Activated CD4-positive, alpha-beta T cell treated with anti-CD3 and anti-CD28 coated beads, Interleukin-2, amount 10 ng/mL, durations not matched to agents 7 days and 5 days (primary cell): ENCODE data around the gene ZDHHC1. TPM values are rescaled to one million over a fixed set of nuclear protein-coding genes. Genes with fewer than 3 reads are reported as not detected.

Source experiments
- CTCF ChIA-PET: fragments of 350-600 bp; sonication (Branson Sonifier 250); formaldehyde crosslinking; loops from one replicate; lab custom pipeline; 2021; ENCODE audit warnings: antibody characterized with exemption; lab: Charles Lee
- POLR2A ChIA-PET: fragments of 350-600 bp; sonication (Branson Sonifier 250); formaldehyde crosslinking; loops from one replicate; lab custom pipeline; 2021; ENCODE audit warnings: antibody characterized with exemption; lab: Charles Lee
- DNase-seq: peaks from one replicate; pipeline ENCODE4 v3.0.0-alpha.2; 2020
- H3K27ac Mint-ChIP-seq: one replicate; pipeline ENCODE4 v1.8.0; 2021; ENCODE audit warnings: mild to moderate bottlenecking, moderate library complexity, mixed read lengths
- H3K27me3 Mint-ChIP-seq: one replicate; pipeline ENCODE4 v1.8.0; 2021; ENCODE audit warnings: mixed read lengths
- H3K36me3 Mint-ChIP-seq: one replicate; pipeline ENCODE4 v1.8.0; 2021; ENCODE audit warnings: low read depth, mixed read lengths
- H3K4me1 Mint-ChIP-seq: one replicate; pipeline ENCODE4 v1.8.0; 2021; ENCODE audit warnings: mixed read lengths
- H3K4me3 Mint-ChIP-seq: one replicate; pipeline ENCODE4 v1.8.0; 2021; ENCODE audit warnings: mild to moderate bottlenecking, moderate library complexity, mixed read lengths
- H3K9me3 Mint-ChIP-seq: one replicate; pipeline ENCODE4 v1.8.0; 2021; ENCODE audit warnings: mixed read lengths
- total RNA-seq, 2 experiments: library from RNA; stranded (reverse); gene quantifications; one replicate each; pipeline ENCODE4 v1.2.3, GENCODE V29; 2021

Gene ZDHHC1
- total RNA-seq, 2 experiments from 2014 or later = 0.22 to 0.29 TPM

DNA sequence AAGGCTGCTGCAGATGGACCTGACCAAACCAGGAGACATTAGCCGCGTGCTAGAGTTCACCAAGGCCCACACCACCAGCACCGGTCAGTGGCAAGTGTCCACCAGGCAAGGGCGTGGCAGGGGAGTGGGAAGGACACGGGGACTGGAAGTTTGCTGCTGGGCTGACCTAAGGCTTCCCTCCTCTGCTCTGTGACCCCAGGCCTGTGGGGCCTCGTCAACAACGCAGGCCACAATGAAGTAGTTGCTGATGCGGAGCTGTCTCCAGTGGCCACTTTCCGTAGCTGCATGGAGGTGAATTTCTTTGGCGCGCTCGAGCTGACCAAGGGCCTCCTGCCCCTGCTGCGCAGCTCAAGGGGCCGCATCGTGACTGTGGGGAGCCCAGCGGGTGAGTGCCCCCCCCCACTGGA, 19.5 kb upstream of the ZDHHC1 start:
- no peak overlapping the region for H3K4me3 Mint-ChIP-seq
- H3K36me3 Mint-ChIP-seq = no peaks in the 10 kb centered on the region
- no peak overlapping the region for H3K27ac Mint-ChIP-seq
- CTCF ChIA-PET = interaction anchor here (0.8 to 3.6 kb wide), 3 partner anchors 8 to 85 kb away, joined by 3 to 19 read pairs (median 5); no protein-coding TSS in a partner anchor
- POLR2A ChIA-PET = no interaction called here
- peaks cover 11% of the 10 kb centered on the region for H3K27me3 Mint-ChIP-seq
- H3K9me3 Mint-ChIP-seq = no peaks in the 10 kb centered on the region
- peaks cover 3% of the 10 kb centered on the region for H3K4me1 Mint-ChIP-seq
- no peak for DNase-seq

- POLR2A ChIA-PET = no interaction called here
- no peak overlapping the region for H3K4me3 Mint-ChIP-seq
Measured at GRCh38 chr16:67433131-67433719, 16.9 kb upstream of the ZDHHC1 start.

GRCh38 chr16:67432506-67432890, 16.2 kb upstream of the ZDHHC1 start:
- DNase-seq = no peak
- Mint-ChIP-seq H3K27ac (no peak overlapping the region), H3K4me3 (no peak overlapping the region), H3K36me3 (no peaks in the 10 kb centered on the region), H3K4me1 (peaks cover 8% of the 10 kb centered on the region), H3K9me3 (no peaks in the 10 kb centered on the region), H3K27me3 (peaks cover 35% of the 10 kb centered on the region)
- CTCF ChIA-PET = interaction anchor here (1.0 to 1.1 kb wide), 2 partner anchors 9 to 149 kb away, joined by 3 read pairs; no protein-coding TSS in a partner anchor
- POLR2A ChIA-PET = no interaction called here

More at GRCh38 chr16:67433131-67433719, 16.9 kb upstream of the ZDHHC1 start:
- Mint-ChIP-seq H3K36me3 (no peaks in the 10 kb centered on the region), H3K4me1 (peaks cover 8% of the 10 kb centered on the region), H3K27me3 (peaks cover 31% of the 10 kb centered on the region), H3K27ac (no peak overlapping the region), H3K9me3 (no peaks in the 10 kb centered on the region)
- CTCF ChIA-PET = interaction anchor here (0.6 to 3.6 kb wide), 6 partner anchors 13 to 150 kb away, joined by 3 to 19 read pairs (median 4); no protein-coding TSS in a partner anchor
- DNase-seq = no peak

GRCh38 chr16:67431775-67432505, 15.7 kb upstream of the ZDHHC1 start:
- no peaks in the 10 kb centered on the region for H3K9me3 Mint-ChIP-seq
- peaks cover 8% of the 10 kb centered on the region for H3K4me1 Mint-ChIP-seq
- DNase-seq = no peak
- H3K36me3 Mint-ChIP-seq = no peaks in the 10 kb centered on the region
- H3K27me3 Mint-ChIP-seq = peaks cover 35% of the 10 kb centered on the region
- POLR2A ChIA-PET = no interaction called here
- CTCF ChIA-PET = interaction anchor here (1.0 kb wide), 1 partner anchor 9 kb away, joined by 3 read pairs; no protein-coding TSS in a partner anchor
- peak overlapping the region; percentile 40 for H3K4me3 Mint-ChIP-seq
- H3K27ac Mint-ChIP-seq = no peak overlapping the region

DNA sequence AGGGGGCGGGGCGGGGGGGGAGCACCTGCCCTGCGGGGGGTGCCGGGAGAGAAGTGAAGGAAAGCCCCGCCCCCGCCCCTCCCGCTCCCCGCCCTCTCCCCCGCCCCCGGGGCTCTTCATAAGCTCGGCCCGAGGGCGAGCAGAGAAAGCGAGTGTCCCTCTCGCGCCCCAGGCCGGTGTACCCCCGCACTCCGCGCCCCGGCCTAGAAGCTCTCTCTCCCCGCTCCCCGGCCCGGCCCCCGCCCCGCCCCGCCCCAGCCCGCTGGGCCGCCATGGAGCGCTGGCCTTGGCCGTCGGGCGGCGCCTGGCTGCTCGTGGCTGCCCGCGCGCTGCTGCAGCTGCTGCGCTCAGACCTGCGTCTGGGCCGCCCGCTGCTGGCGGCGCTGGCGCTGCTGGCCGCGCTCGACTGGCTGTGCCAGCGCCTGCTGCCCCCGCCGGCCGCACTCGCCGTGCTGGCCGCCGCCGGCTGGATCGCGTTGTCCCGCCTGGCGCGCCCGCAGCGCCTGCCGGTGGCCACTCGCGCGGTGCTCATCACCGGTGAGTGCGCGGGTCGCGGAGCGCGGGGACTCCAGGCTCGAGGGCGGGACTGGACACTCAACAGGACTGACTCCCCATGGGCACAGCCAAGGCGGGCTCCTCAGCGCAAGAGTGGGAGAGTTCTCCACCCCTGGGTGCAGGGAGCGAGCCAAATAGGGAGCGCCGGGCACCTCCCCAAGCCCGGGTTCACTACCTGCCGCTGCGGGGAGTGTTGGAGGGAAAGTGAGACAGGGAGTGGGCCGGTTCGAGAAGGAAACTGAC, 14.9 kb upstream of the ZDHHC1 start, which contains the start of gene HSD11B2:
Gene HSD11B2, plus strand, starts transcription at position 145 of the 798 bp plus-strand sequence. Its CDS starts 128 bp downstream, at position 273.
- peak within 1 kb of the TSS; percentile 69 for H3K4me3 Mint-ChIP-seq
- peaks cover 8% of the 10 kb centered on the region for H3K4me1 Mint-ChIP-seq
- POLR2A ChIA-PET = no interaction called here
- peak; percentile 16 for DNase-seq
- no peak within 1 kb of the TSS for H3K27ac Mint-ChIP-seq
- CTCF ChIA-PET = interaction anchor here (0.6 to 1.0 kb wide), 3 partner anchors 10 to 186 kb away, joined by 3 to 4 read pairs (median 3); no protein-coding TSS in a partner anchor
- no peaks in the 10 kb centered on the region for H3K36me3 Mint-ChIP-seq
- H3K27me3 Mint-ChIP-seq = peaks cover 40% of the 10 kb centered on the region
- no peaks in the 10 kb centered on the region for H3K9me3 Mint-ChIP-seq

GRCh38 chr16:67430504-67430976, 14.3 kb upstream of the ZDHHC1 start:
- no peaks in the 10 kb centered on the region for H3K9me3 Mint-ChIP-seq
- peaks cover 40% of the 10 kb centered on the region for H3K27me3 Mint-ChIP-seq
- peaks cover 8% of the 10 kb centered on the region for H3K4me1 Mint-ChIP-seq
- peak; percentile 22 for DNase-seq
- ChIA-PET POLR2A (no interaction called here), CTCF (interaction anchor here (0.5 to 0.6 kb wide), 3 partner anchors 82 to 294 kb away, joined by 3 to 4 read pairs (median 4); no protein-coding TSS in a partner anchor)
- H3K36me3 Mint-ChIP-seq = no peaks in the 10 kb centered on the region
- peak overlapping the region; percentile 69 for H3K4me3 Mint-ChIP-seq
- H3K27ac Mint-ChIP-seq = no peak overlapping the region

DNA sequence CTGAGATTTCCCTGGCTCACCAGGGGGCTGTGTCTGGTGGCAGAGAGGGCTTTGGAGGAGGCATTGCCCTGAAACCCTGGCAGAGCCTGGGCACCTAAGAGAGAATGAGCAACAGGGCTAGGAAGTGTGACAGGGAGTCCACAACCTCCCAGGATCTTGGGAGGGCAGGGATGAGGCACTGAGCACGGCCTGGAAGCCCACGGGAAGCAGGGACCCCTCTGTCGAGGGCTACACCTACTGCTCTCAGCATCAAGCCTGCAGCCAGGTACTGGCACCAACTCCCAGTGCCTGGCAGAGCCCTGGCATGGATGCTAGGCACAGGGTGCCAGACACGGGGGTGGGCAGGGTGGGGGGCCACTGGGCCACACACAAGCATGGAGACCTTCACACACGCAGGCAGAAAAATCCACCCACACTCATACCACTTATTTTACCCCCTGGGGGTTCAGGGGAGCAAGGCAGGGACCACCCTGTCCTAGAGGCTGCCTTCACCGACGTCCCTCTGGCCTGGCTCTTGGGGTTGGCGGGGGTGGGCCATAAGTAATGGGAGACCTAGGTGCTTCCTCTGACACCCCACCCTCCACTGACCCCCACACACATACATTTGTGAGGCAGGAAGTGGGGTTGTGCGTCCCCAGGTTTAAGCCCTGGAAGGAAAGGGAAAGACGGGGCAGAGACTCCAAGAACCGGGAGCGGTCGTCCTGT, 13.7 kb upstream of the ZDHHC1 start:
- ChIA-PET CTCF (interaction anchor here (0.5 to 1.1 kb wide), 2 partner anchors 21 to 294 kb away, joined by 4 read pairs; no protein-coding TSS in a partner anchor), POLR2A (no interaction called here)
- peaks cover 45% of the 10 kb centered on the region for H3K27me3 Mint-ChIP-seq
- no peaks in the 10 kb centered on the region for H3K36me3 Mint-ChIP-seq
- H3K4me3 Mint-ChIP-seq = peak overlapping the region; percentile 69
- H3K4me1 Mint-ChIP-seq = peaks cover 8% of the 10 kb centered on the region
- no peaks in the 10 kb centered on the region for H3K9me3 Mint-ChIP-seq
- no peak for DNase-seq
- no peak overlapping the region for H3K27ac Mint-ChIP-seq

DNA sequence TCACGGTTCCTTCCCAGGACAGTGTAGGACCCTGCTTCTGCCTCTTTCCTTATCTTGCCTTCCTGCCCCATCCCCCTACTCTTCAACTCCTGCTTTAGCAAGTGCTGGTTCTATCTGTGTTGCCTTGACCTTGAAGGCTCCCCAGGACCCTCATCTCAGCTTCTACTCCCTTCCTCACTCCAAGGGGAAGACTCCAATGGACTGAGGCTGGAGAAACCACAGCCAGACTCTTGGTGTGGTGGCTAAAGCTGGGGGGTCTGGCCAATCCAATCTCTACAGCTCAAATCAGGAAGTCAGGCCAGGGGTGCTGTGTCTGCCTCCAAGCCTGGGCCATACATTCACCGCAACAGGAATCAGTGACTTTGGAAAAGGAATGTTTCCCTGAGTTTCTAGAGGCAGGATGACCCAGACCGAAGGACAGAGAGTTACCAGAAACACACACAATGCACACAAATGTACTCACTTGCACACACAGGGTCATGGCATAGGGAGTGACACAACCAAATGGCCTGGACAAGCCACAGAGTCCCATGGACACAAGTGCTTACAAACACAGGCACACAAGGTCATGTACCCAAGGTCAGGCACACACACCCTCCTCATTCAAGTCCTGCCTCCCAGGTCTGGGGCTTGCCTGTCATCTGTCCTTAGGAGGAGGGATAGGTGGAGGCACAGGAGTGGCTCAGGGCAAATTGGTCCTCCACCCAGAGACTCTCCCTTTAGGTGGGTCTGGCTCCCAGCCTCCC, 12.9 kb upstream of the ZDHHC1 start:
- peaks cover 48% of the 10 kb centered on the region for H3K27me3 Mint-ChIP-seq
- peak overlapping the region; percentile 26 for H3K4me3 Mint-ChIP-seq
- ChIA-PET CTCF (interaction anchor here (0.5 to 4.2 kb wide), 14 partner anchors 9 to 296 kb away, joined by 3 to 29 read pairs (median 7); partner anchors contain the start of gene ZDHHC1), POLR2A (no interaction called here)
- no peaks in the 10 kb centered on the region for H3K36me3 Mint-ChIP-seq
- no peak for DNase-seq
- H3K4me1 Mint-ChIP-seq = peaks cover 8% of the 10 kb centered on the region
- H3K9me3 Mint-ChIP-seq = no peaks in the 10 kb centered on the region
- no peak overlapping the region for H3K27ac Mint-ChIP-seq

DNA sequence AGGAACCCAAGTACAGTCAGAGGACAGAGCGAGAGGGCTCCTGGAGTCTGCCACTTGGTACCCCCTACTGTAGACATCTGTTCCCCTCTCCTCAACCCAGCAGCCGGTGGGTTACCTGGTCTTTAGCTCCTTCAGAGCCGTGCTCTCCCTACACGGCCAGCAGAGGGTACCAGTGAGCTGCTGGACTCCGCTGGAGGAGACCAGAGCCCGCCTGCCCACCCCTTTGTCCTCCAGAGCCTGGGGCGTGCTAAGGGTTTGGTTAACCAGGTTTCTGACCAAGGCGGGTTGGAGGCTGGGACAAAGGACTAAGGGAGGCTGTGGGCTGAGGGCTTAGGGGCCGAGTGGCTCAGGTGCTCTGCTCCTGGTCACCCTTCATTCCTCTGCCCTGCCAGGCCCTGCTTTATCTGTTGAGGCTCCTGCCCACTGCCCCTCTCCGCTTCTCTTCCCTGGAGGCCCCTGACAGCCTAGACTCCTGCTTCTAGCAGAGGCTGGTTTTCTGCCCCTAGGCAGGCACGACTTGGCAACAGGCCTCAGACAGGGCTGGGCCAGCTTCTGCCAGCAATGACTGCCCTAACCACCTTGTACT, 12.0 kb upstream of the ZDHHC1 start:
- Mint-ChIP-seq H3K36me3 (no peaks in the 10 kb centered on the region), H3K4me3 (no peak overlapping the region), H3K4me1 (peaks cover 8% of the 10 kb centered on the region), H3K27me3 (peaks cover 50% of the 10 kb centered on the region), H3K27ac (no peak overlapping the region), H3K9me3 (no peaks in the 10 kb centered on the region)
- CTCF ChIA-PET = interaction anchor here (0.6 to 4.2 kb wide), 29 partner anchors 8 to 475 kb away, joined by 3 to 29 read pairs (median 4); partner anchors contain the start of genes AGRP, KCTD19, LRRC36 and ZDHHC1
- DNase-seq = peak; percentile 64
- POLR2A ChIA-PET = no interaction called here

DNA sequence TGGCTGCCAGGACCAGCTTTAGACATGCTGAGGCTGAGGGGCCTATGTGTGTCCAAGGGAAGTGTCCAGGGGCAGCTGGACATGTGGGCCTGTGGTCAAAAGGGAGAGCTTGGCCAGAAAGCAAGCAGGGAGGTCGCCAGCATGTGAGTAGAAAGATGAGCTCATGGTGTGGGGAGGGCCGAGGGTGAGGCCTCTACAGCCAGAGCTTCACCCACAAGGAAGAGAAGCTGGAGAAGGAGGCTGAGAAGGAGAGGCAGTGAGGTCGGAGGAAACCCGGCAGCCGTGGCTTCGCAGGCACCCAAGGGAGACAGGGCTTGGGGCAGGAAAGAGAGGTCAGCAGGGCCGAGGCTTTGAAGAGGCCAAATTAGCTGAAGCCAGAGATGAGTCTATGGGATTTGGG, 10.7 kb upstream of the ZDHHC1 start:
- ChIA-PET CTCF (interaction anchor here (0.5 to 4.2 kb wide), 14 partner anchors 9 to 166 kb away, joined by 3 to 29 read pairs (median 4); partner anchors contain the start of genes AGRP, ATP6V0D1, KCTD19 and LRRC36), POLR2A (interaction anchor here (0.6 kb wide), 1 partner anchor 19 kb away, joined by 3 read pairs; no protein-coding TSS in a partner anchor)
- no peak for DNase-seq
- peaks cover 8% of the 10 kb centered on the region for H3K4me1 Mint-ChIP-seq
- H3K36me3 Mint-ChIP-seq = no peaks in the 10 kb centered on the region
- no peaks in the 10 kb centered on the region for H3K9me3 Mint-ChIP-seq
- no peak overlapping the region for H3K27ac Mint-ChIP-seq
- H3K27me3 Mint-ChIP-seq = peaks cover 48% of the 10 kb centered on the region
- H3K4me3 Mint-ChIP-seq = no peak overlapping the region
